Measurements from ENCODE around the gene GPR39. TPM values are rescaled to one million over a fixed set of nuclear protein-coding genes. Genes with fewer than 3 reads are reported as not detected.

GPR39 gene
- total RNA-seq, 1 experiment from 2014 or later, result 0.50 TPM

DNA sequence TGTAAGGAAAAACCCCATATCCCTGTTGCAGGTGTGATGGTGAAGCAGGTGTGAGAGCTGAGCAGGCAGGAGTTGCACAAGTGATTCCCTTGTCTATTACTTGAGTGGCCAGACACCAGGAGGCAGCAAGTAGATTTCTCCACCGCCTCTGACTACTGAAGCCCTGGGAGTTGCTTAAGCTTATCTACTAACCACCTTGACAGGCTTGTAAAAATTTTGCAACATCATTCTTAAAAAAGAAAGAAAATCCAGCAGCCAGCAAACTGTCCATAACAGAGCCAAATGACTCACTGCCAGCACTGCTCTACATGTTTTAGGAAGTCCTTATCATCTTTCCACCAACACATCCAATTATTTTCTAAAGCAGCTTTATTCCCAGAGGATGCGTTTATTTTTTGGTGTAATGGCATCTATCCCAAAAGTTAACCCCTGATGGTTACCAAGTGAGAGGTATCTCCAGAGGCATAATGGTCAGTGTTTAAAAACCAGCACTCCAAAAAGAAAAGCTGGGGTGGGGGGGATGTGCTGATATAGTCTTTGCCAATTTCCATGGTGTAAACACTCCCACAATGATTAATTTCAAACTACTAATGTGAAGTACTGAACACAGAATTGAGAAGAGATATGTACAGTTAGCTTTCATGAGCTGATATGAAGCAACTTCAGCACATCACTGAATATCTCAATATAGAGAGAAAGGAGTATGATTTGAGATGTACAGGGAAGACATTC lies 16.3 kb upstream of the GPR39 start:
- H3K9me3 ChIP-seq (ENCODE audit: control insufficient read depth, low read depth, low read length), result no peaks in the 10 kb centered on the region
- H2BK12ac ChIP-seq (ENCODE audit: insufficient read length, low read depth, low read length), result no peak overlapping the region
- H2BK15ac ChIP-seq (ENCODE audit: low read depth, low read length), result no peak overlapping the region
- H4K8ac ChIP-seq (replicated peaks; ENCODE audit: insufficient read length, low read depth, low read length), result no peak overlapping the region
- H2AK5ac ChIP-seq (ENCODE audit: insufficient read length, low read length), result no peak overlapping the region
- no peak overlapping the region for H3K23ac ChIP-seq (ENCODE audit: insufficient read length, low read depth, low read length)
- no peak overlapping the region for H3K4me2 ChIP-seq (ENCODE audit: insufficient read depth, insufficient read length, low read length)
- H3K14ac ChIP-seq (ENCODE audit: insufficient read depth, low read length), result no peak overlapping the region
- H3K79me2 ChIP-seq (ENCODE audit: insufficient read depth, low read length), result no peaks in the 10 kb centered on the region
- H3K4me1 ChIP-seq (ENCODE audit: insufficient read depth, low read length), result no peaks in the 10 kb centered on the region
- Mint-ChIP-seq H3K36me3 (ENCODE audit: insufficient read depth in 1 of 3, low read depth in 3 of 3) (no peaks in the 10 kb centered on the region), H3K9me3 (no peaks in the 10 kb centered on the region; a peak in 2 of 5 replicates), H3K27me3 (ENCODE audit: low read depth) (no peaks in the 10 kb centered on the region; the same call in 1 of the 2 replicates), H3K4me3 (no peak overlapping the region; a peak in 1 of 5 replicates), H3K27ac (no peak overlapping the region), H3K4me1 (peaks cover 0 to 2% of the 10 kb centered on the region in 2 experiments; a peak in 1 of 4 replicates)
- H3K27ac ChIP-seq (ENCODE audit: insufficient read length, low read depth, low read length), result no peak overlapping the region
- no peak overlapping the region for H2BK5ac ChIP-seq (ENCODE audit: insufficient read length, low read length)
- WGBS (ENCODE audit: extremely low coverage, insufficient read length, low lambda C conversion rate), result no CpG with 5 or more reads among the region's 2 CpGs
- no peak overlapping the region for H3K9ac ChIP-seq (ENCODE audit: extremely low read depth, insufficient read length, low read length)
- H3T11ph ChIP-seq (ENCODE audit: low read length), result no peak overlapping the region
- H2BK120ac ChIP-seq (ENCODE audit: low read depth, low read length, poor library complexity, severe bottlenecking), result no peak overlapping the region
- H3K4ac ChIP-seq (ENCODE audit: low read depth, low read length), result no peak overlapping the region
- DNase-seq, result no peak
- H4K5ac ChIP-seq (ENCODE audit: insufficient read length, low read depth, low read length), result no peak overlapping the region
- no peak overlapping the region for H3K18ac ChIP-seq (ENCODE audit: insufficient read length, low read depth, low read length)
- TF ChIP-seq, protein P1, sequence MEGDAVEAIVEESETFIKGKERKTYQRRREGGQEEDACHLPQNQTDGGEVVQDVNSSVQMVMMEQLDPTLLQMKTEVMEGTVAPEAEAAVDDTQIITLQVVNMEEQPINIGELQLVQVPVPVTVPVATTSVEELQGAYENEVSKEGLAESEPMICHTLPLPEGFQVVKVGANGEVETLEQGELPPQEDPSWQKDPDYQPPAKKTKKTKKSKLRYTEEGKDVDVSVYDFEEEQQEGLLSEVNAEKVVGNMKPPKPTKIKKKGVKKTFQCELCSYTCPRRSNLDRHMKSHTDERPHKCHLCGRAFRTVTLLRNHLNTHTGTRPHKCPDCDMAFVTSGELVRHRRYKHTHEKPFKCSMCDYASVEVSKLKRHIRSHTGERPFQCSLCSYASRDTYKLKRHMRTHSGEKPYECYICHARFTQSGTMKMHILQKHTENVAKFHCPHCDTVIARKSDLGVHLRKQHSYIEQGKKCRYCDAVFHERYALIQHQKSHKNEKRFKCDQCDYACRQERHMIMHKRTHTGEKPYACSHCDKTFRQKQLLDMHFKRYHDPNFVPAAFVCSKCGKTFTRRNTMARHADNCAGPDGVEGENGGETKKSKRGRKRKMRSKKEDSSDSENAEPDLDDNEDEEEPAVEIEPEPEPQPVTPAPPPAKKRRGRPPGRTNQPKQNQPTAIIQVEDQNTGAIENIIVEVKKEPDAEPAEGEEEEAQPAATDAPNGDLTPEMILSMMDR (conservative IDR thresholded peaks at IDR 0.05), result no peak
- no peaks in the 10 kb centered on the region for H4K20me1 ChIP-seq (ENCODE audit: control insufficient read depth, insufficient read depth, insufficient read length)
- H3K23me2 ChIP-seq (ENCODE audit: insufficient read length, low read depth, low read length, poor library complexity, severe bottlenecking), result no peaks in the 10 kb centered on the region
- H4K91ac ChIP-seq (ENCODE audit: insufficient read length, low read depth, low read length), result no peak overlapping the region
- no peaks in the 10 kb centered on the region for H3K79me1 ChIP-seq (ENCODE audit: insufficient read depth, low read depth, low read length, poor library complexity, severe bottlenecking)
- H2AFZ ChIP-seq (ENCODE audit: low read length), result no peak overlapping the region
- H3K56ac ChIP-seq (ENCODE audit: insufficient read length, low read depth, low read length), result no peak overlapping the region
- H3K27me3 ChIP-seq (ENCODE audit: insufficient read depth, low read length), result no peaks in the 10 kb centered on the region
- H2BK20ac ChIP-seq (ENCODE audit: low read depth, low read length, poor library complexity, severe bottlenecking), result no peak overlapping the region

Data from H9 (cell line).